Suprapubic skin (tissue), 4 donors: ENCODE results near the gene ALOXE3. TPM values are rescaled to one million over a fixed set of nuclear protein-coding genes. Genes with fewer than 3 reads are reported as not detected.
A peak's percentile ranks its signal among the peaks of the same experiment; 100 is the strongest.

Experiments used
- DNase-seq, 2 donors: peaks; one replicate each; pipeline ENCODE4 v3.0.0-alpha.2; 2019; ENCODE audit warnings: low spot score in 2 of 2
- H3K27ac ChIP-seq: fragments of 200-600 bp; sonication (generic); one replicate; pipeline ENCODE4 v1.5.1; 2019
- H3K27me3 ChIP-seq: fragments of 200-600 bp; sonication (generic); one replicate; pipeline ENCODE4 v1.5.1; 2019
- H3K36me3 ChIP-seq: fragments of 200-600 bp; sonication (generic); one replicate; pipeline ENCODE4 v1.5.1; 2019
- H3K4me1 ChIP-seq: fragments of 200-600 bp; sonication (generic); one replicate; pipeline ENCODE4 v1.5.1; 2019
- H3K4me3 ChIP-seq: fragments of 200-600 bp; sonication (generic); one replicate; pipeline ENCODE4 v1.5.1; 2019; ENCODE audit warnings: mild to moderate bottlenecking
- H3K9me3 ChIP-seq: fragments of 200-600 bp; sonication (generic); one replicate; pipeline ENCODE4 v1.5.1; 2019
- CTCF ChIP-seq, 2 donors: fragments of 200-600 bp in 1 of 2; fragments of 450-650 bp in 1 of 2; sonication (generic) in 1 of 2; IDR thresholded peaks; one replicate each; pipeline ENCODE4 v1.5.1; 2016 to 2019; ENCODE audit warnings: antibody characterized with exemption in 2 of 2, mild to moderate bottlenecking in 1 of 2, moderate library complexity in 1 of 2
- EP300 ChIP-seq: sonication (generic); formaldehyde crosslinking; IDR thresholded peaks from one replicate; pipeline ENCODE4 v1.6.1; 2017; ENCODE audit warnings: antibody characterized with exemption
- POLR2A ChIP-seq, 2 donors: fragments of 450-650 bp; IDR thresholded peaks; one replicate each; pipeline ENCODE4 v1.6.1; 2017; ENCODE audit warnings: antibody characterized with exemption in 2 of 2, mild to moderate bottlenecking in 2 of 2, moderate library complexity in 2 of 2
- POLR2AphosphoS5 ChIP-seq, 3 donors: sonication (generic); formaldehyde crosslinking; IDR thresholded peaks; one replicate each; pipeline ENCODE4 v1.6.1; 2017; ENCODE audit warnings: antibody characterized with exemption in 3 of 3
- WGBS: methylation state at CpG from one replicate; pipeline ENCODE4 v1.1.5; 2018; 5-methylcytosine and 5-hydroxymethylcytosine counted together
- total RNA-seq, 4 donors: library from RNA; depleted of rRNA; stranded (reverse); fragments of >200 nt; gene quantifications; one replicate each; pipeline ENCODE4 v1.1.0, GENCODE V29; 2016

Gene ALOXE3
- total RNA-seq, 4 donors from 2014 or later: 44.5 to 95.3 (median 69.9) TPM

- peaks cover 14% of the 10 kb centered on the region for H3K27me3 ChIP-seq
- H3K27ac ChIP-seq: no peak overlapping the region
- no peaks in the 10 kb centered on the region for H3K9me3 ChIP-seq
- no peak for TF ChIP-seq POLR2A (IDR thresholded peaks at IDR 0.05)
- TF ChIP-seq EP300: no peak
- no peak for TF ChIP-seq CTCF (IDR thresholded peaks at IDR 0.05)
- no peak for TF ChIP-seq POLR2AphosphoS5 (IDR thresholded peaks at IDR 0.05)
- H3K4me1 ChIP-seq: no peaks in the 10 kb centered on the region
- WGBS: 87% methylated on average over 6 of the region's 12 CpGs
- DNase-seq: peak; percentile 20 to 72
- H3K4me3 ChIP-seq: no peak overlapping the region
- H3K36me3 ChIP-seq: no peaks in the 10 kb centered on the region
These were observed 70.1 kb downstream of the ALOXE3 start for GRCh38 chr17:8048236-8048635.

GRCh38 chr17:8047769-8048110, 70.6 kb downstream of the ALOXE3 start:
- no peak overlapping the region for H3K27ac ChIP-seq
- H3K4me3 ChIP-seq: no peak overlapping the region
- no peaks in the 10 kb centered on the region for H3K36me3 ChIP-seq
- H3K27me3 ChIP-seq: peaks cover 14% of the 10 kb centered on the region
- no peak for TF ChIP-seq CTCF (IDR thresholded peaks at IDR 0.05)
- no peak for TF ChIP-seq EP300
- TF ChIP-seq POLR2A (IDR thresholded peaks at IDR 0.05): no peak
- no peak for TF ChIP-seq POLR2AphosphoS5 (IDR thresholded peaks at IDR 0.05)
- no peaks in the 10 kb centered on the region for H3K9me3 ChIP-seq
- DNase-seq: peak in 1 of 2 donors; percentile 52
- H3K4me1 ChIP-seq: no peaks in the 10 kb centered on the region
- WGBS: 100% methylated on average over 2 of the region's 4 CpGs

GRCh38 chr17:8046929-8047768, 71.2 kb downstream of the ALOXE3 start:
- Histone ChIP-seq H3K4me3 (no peak overlapping the region), H3K9me3 (no peaks in the 10 kb centered on the region), H3K4me1 (no peaks in the 10 kb centered on the region), H3K27ac (no peak overlapping the region), H3K36me3 (no peaks in the 10 kb centered on the region), H3K27me3 (peaks cover 14% of the 10 kb centered on the region)
- peak in 1 of 2 donors; percentile 72 for DNase-seq
- WGBS: 76% methylated on average over 8 of the region's 24 CpGs
- TF ChIP-seq EP300: no peak

- Histone ChIP-seq H3K36me3 (no peaks in the 10 kb centered on the region), H3K9me3 (no peaks in the 10 kb centered on the region), H3K4me1 (peaks cover 7% of the 10 kb centered on the region), H3K27me3 (peaks cover 14% of the 10 kb centered on the region), H3K4me3 (no peak overlapping the region), H3K27ac (no peak overlapping the region)
- WGBS: 75% methylated on average over 6 of the region's 11 CpGs
- TF ChIP-seq POLR2AphosphoS5 (IDR thresholded peaks at IDR 0.05) (no peak), CTCF (IDR thresholded peaks at IDR 0.05) (no peak)
- peak in 1 of 2 donors; percentile 59 for DNase-seq
These were observed 71.9 kb downstream of the ALOXE3 start for GRCh38 chr17:8046306-8046928.

Other genes starting within 250 kb of the ALOXE3 start
- gene CHD3, start 229.7 kb downstream of the ALOXE3 start, total RNA-seq: 10 to 100 TPM; 42.1 to 76.0 (median 67.7) TPM
- 10 to 100 TPM; 51.1 to 66.3 (median 57.3) TPM for gene RNF227, start 202.2 kb downstream of the ALOXE3 start, total RNA-seq
- 1 to 10 TPM in 3 of 4 donors, not detected in 1; 1.9 to 7.5 (median 2.4) TPM for gene KCNAB3, start 188.7 kb downstream of the ALOXE3 start, total RNA-seq
- gene TRAPPC1, start 186.6 kb downstream of the ALOXE3 start, total RNA-seq: 10 to 100 TPM; 39.4 to 64.1 (median 46.2) TPM
- gene CNTROB, start 186.3 kb downstream of the ALOXE3 start, total RNA-seq: 10 to 100 TPM; 23.7 to 57.0 (median 30.8) TPM
- not detected for gene GUCY2D, start 115.9 kb downstream of the ALOXE3 start, total RNA-seq
- gene ALOX15B, start 79.5 kb downstream of the ALOXE3 start, total RNA-seq: 100 to 1,000 TPM in 1 of 4 donors, 10 to 100 TPM in 3; 44.8 to 156 (median 78.1) TPM
- 100 to 1,000 TPM in 3 of 4 donors, 10 to 100 TPM in 1; 91.4 to 150 (median 119) TPM for gene ALOX12B, start 30.8 kb downstream of the ALOXE3 start, total RNA-seq
- not detected for gene HES7, start 5.6 kb upstream of the ALOXE3 start, total RNA-seq
- gene PER1, start 33.9 kb upstream of the ALOXE3 start, total RNA-seq: 100 to 1,000 TPM; 272 to 655 (median 330) TPM
- 10 to 100 TPM; 41.2 to 64.3 (median 52.8) TPM for gene VAMP2, start 44.4 kb upstream of the ALOXE3 start, total RNA-seq
- 10 to 100 TPM; 13.7 to 21.4 (median 19.4) TPM for gene TMEM107, start 57.9 kb upstream of the ALOXE3 start, total RNA-seq
- 10 to 100 TPM in 2 of 4 donors, 1 to 10 TPM in 2; 8.1 to 10.6 (median 9.9) TPM for gene BORCS6, start 71.7 kb upstream of the ALOXE3 start, total RNA-seq
- gene AURKB, start 92.1 kb upstream of the ALOXE3 start, total RNA-seq: 10 to 100 TPM in 2 of 4 donors, 1 to 10 TPM in 2; 3.7 to 18.2 (median 9.5) TPM
- gene CTC1, start 129.5 kb upstream of the ALOXE3 start, total RNA-seq: 10 to 100 TPM; 16.8 to 58.1 (median 22.3) TPM
- gene PFAS, start 130.8 kb upstream of the ALOXE3 start, total RNA-seq: 10 to 100 TPM; 13.0 to 35.1 (median 16.7) TPM
- gene RANGRF, start 170.2 kb upstream of the ALOXE3 start, total RNA-seq: 10 to 100 TPM; 12.6 to 16.3 (median 13.7) TPM
- 1 to 10 TPM in 3 of 4 donors, under 1 TPM in 1; 0.80 to 2.4 (median 1.5) TPM for gene SLC25A35, start 176.9 kb upstream of the ALOXE3 start, total RNA-seq
- gene ARHGEF15, start 191.7 kb upstream of the ALOXE3 start, total RNA-seq: 10 to 100 TPM in 2 of 4 donors, 1 to 10 TPM in 2; 2.3 to 22.2 (median 11.0) TPM
- gene ODF4, start 221.3 kb upstream of the ALOXE3 start, total RNA-seq: not detected